ENCODE data around the gene TACC2.
"Not testable (repeated sequence)": the region's sequence is repeated elsewhere in the genome, so short reads cannot be mapped to it uniquely, and the experiment has no call there.

The TACC2 gene

DNA sequence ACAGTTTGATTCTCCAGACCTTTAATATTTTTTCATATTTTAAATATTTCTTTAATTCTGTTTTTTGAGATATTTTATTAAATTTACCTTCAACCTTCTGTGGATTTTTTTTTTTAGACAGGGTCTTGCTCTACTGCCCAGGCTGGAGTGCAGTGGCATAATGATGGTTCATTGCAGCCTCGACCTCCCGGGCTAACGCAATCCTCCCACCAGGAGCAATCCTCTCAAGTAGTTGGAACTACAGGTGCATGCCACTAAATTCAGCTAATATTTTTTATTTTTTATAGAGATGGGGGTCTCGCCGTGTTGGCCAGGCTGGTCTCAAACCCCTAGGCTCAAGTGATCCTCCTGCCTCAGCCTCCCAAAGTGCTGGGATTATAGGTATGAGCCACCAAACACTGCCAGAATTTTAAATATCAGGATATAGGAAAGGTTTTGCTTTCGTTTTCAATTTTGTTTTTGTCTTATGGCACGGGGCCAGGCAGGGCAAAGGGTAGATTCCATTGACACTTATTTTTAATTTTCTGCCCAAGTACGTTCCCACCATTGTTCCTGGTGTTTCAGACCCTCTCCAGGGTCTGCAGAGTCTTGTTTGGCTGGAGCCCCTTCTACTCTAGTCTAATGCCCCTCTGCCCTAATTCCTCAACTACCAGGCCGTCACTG, 1.2 kb downstream of the TACC2 start:
- DNase-seq = no peak

- not testable (repeated sequence) for DNase-seq
These were observed 2.8 kb downstream of the TACC2 start for GRCh38 chr10:121991727-121992126.

DNA sequence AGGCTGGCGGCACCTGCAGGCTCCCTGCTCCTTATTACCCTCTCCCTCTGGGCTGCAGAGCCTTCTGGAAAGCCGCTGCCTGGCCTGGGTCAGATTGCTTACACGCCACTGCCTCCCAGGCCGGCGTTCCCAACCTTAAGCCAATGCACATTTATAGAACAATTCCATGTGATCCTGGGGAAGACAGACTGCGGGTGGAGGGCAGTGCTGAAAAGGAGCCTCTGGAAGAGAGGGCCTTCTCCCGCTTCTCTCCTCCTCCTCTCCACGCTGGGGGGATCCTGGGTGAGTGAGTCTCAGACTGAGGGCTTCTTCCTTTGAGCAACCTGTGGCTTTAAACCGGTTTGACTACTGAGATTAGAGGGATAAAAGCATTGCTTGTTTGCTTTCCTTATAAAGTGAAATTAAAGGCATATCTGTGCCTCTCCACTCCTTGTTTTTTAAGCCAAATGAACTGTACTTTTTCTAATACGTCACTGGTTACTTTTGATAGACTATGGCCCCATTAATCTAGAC, 5.5 kb downstream of the TACC2 start:
- DNase-seq = no peak

- no peak for DNase-seq
These were observed 9.5 kb downstream of the TACC2 start for GRCh38 chr10:121998462-121998861.

- no peak for DNase-seq
These were observed 10.3 kb downstream of the TACC2 start for GRCh38 chr10:121999301-121999700.

DNA sequence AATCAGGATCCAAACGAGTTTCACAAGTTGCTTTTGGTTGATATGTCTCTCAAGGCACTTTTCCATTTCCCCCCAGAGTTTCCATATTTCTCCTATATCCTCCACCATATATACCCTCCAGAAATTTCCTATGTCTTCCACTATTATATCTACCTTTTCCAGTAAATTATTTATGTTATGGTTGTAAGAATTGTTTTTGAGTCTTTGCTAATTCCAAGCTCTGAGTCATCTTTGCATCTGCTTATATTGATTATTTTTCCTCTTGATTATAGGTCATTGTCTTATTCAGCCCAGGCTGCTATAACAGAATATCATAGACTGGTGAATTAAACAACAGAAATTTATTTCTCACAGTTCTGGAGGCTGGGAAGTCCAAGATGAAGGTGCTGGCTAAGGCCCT, 12.7 kb downstream of the TACC2 start:
- DNase-seq = no peak

GRCh38 chr10:122007415-122007814, 18.5 kb downstream of the TACC2 start:
- no peak for DNase-seq

DNA sequence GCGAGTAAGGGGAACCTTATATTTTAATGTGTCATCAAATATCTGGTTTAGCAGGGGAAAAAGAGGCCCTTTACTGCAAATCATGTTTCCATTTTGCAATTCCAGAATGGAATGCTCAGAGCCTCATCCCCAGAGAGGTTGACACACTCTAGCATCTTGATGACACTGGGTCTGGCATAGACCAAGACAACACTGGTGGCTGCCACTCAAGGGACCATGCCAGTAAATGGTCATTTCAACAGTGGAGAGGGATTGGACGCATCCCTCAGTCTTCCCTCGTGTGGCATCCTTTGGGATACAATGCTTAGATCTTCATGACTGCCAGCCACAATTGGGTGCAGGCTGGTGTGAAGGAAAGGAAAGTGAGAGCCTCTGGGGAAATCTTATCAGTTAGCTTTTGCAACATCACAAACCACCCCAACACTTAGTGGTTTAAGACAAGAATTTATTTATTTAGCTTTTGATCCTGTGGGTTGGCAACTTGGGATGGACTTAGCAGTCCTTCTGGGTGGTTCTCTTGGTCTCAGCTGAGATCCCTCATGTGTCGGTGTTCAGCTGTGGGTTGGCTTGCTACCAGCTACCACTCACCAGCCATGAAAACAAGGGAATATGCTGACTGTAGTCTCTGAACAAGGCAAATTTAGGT, 21.6 kb downstream of the TACC2 start:
- DNase-seq = no peak

- no peak for DNase-seq
These were observed 23.8 kb downstream of the TACC2 start for GRCh38 chr10:122012731-122013130.

GRCh38 chr10:122013311-122013780, 24.4 kb downstream of the TACC2 start:
- no peak for DNase-seq

GRCh38 chr10:122014652-122015248, 25.8 kb downstream of the TACC2 start:
- DNase-seq = no peak

DNA sequence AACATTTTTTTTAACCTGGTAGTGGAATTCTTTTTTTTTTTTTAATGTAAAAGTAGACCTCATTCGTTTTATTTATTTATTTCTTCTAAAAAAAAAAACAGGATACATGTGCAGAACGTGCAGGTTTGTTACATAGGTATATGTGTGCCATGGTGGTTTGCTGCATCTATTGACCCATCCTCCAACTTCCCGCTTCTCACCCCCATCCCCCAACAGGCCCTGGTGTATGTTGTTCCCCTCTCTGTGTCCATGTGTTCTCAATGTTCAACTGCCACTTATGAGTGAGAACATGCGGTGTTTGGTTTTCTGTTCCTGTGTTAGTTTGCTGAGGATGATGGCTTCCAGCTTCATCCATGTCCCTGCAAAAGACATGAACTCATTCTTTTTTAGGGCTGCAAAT, 29.0 kb downstream of the TACC2 start:
- DNase-seq = not testable (repeated sequence)

- no peak for DNase-seq
These were observed 29.5 kb downstream of the TACC2 start for GRCh38 chr10:122018491-122018890.

GRCh38 chr10:122018951-122019413, 30.0 kb downstream of the TACC2 start:
- DNase-seq = no peak

- DNase-seq = no peak
These were observed 30.5 kb downstream of the TACC2 start for GRCh38 chr10:122019414-122019975.

- DNase-seq = no peak
These were observed 31.3 kb downstream of the TACC2 start for GRCh38 chr10:122020226-122020625.

GRCh38 chr10:122021379-122021778, 32.4 kb downstream of the TACC2 start:
- no peak for DNase-seq

DNA sequence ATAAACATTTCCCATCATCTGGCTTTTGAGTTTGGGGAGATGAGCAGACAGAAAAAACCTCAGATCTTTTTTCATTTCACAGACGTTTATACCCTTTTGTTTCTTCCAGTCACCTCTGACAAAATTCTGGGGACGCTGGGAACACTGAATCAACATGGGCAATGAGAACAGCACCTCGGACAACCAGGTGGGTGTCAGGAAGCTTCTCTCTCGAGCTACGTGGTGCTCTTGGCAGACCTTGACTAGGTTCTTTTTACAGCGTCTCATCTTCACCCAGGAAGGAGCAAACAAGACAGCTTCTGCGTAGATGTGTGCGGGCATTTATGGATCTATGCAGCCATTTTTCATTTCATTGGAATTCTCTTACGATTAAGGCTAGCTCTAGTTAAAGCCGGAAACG, 32.9 kb downstream of the TACC2 start:
- no peak for DNase-seq

- no peak for DNase-seq
These were observed 33.3 kb downstream of the TACC2 start for GRCh38 chr10:122022276-122022675.

DNA sequence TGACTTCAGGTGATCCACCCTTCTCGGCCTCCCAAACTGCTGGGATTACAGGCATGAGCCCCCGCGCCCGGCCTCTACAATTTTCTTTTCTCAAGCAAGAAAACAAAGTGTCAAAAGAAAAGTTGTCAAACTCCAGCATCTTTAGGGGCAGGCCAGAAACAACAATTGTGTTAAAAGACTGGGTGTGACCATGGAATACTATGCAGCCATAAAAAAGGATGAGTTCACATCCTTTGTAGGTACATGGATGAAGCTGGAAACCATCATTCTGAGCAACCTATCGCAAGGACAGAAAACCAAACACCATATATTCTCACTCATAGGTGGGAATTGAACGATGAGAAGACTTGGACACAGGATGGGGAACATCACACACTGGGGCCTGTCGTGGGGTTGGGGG, 34.3 kb downstream of the TACC2 start:
- not testable (repeated sequence) for DNase-seq

DNA sequence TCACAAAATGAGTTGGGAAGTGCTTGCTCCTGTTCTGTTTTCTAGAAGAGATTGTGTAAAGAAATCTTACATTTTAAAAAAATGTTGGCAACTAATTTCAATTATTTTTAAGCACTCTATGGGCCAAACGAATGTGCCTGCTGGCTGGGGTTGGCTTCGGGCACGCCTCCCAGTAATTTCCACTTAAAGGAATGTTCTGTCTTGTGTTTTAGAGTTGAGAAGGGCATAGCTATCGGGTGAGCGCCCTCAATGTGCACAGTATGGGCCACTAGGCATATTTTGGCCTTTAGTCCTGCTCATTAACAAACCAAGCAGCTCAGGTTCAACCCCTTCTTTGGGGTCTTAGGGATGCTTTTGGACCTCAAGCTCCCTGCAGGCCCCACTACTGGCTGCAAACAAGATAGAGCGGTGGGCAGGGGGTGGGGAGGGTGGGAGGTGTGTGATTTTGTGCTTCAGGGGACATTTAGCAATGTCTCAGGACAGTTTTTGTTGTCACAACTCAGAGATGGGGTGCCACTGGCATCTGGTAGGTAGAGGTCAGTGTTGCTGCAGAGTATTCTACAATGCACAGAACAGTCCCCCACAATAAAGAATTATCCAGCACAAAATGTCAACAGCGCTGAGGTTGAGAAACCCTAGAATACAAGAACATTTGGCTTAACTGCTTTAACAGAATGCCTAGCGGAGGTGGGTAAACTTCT, 40.7 kb downstream of the TACC2 start:
- no peak for DNase-seq

GRCh38 chr10:122030200-122030552, 41.2 kb downstream of the TACC2 start:
- no peak for DNase-seq
